HK-2 (cell line): ENCODE measurements around the gene C2CD4D.

Experiments used
- DNase-seq: peaks from one replicate; pipeline ENCODE4 v3.0.0-alpha.2; 2018; ENCODE audit not compliant: unreplicated experiment

The C2CD4D gene

DNA sequence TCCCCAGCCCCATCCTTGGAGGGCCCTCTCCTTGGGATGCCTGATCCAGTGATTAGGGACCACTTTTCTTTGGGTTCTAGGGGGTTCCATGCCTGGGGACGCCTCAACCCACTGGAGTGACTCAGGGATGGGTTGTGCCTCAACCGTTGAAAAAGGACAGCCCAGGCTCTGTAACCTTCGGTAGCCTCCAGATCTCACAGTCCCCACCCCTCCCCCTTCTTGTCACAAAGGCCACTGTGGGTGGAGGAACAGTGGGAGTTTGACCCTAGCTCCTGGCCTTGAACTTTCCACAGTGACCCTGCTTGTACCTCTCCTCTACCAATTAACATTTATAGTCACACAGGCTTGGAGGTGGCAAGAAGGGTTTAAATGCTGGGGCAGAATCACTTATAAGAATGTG is 5.4 kb downstream of the C2CD4D start:
- no peak for DNase-seq

DNA sequence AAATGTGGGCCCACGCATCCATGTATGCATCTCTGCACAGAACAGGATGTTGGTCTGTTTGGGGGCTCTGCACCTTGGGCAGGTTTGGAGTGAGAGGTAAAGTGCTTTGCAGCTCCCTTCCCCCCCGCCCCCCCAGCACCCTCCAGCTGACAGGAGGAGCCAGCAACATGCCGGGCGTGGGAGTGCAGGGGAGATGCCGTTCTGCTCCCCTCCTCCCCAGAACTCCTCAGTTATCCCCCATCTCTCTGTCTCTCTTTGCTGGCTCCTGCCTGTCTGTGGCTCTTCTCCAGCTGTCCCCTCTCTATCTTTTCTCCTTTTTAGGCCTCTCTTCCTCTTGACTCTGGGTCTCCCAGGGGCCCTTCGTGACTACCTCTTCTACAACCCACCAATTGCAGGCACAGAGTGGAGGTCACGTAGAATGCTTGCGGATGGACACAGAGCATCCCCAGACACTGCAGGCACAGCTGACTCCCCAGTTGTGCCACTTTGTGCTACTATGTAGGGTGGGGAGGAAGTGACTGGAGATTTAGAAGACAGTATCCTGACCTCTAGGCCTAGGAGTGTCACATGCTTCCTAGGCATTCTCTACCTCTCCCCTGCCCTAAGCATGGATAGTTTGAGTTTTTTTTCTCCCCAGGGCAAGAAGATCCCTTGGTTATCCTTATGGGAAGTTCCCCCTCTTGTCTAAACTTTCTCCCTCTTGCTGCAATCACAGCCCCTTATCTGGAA is 6.3 kb downstream of the C2CD4D start:
- no peak for DNase-seq

DNA sequence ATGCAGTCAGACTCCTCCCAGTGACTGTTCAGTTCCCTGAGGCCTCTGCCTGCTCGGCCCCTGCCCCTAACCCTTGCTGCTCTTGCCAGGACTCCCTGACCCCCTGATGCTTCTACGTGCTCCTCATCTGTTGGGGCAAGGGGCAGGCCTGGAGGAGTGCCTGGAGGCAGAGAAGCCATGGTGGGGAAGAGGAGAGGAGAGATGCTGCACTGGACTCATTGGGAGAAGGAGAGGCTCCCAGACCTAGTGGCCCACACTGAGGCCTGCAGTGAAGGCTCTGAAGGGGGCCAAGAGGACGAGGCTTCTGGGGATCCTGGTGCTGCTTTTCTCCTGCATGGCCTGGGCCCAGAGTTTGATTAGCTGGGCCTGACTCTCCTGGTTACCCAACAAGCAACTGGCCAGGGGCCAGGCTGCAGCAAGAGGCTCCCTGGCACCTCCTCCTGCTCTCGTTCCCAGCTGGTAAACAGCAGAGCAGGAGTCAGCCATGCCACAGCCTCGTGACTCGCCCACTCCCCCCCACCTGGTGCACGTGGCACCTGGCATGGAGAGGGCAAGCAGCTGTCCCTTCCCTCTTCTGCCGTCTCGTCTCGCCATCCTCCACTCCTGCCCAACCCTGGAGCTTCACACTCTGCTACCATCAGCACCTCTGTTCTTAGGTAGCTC is 7.2 kb downstream of the C2CD4D start:
- peak; percentile 39 for DNase-seq

DNA sequence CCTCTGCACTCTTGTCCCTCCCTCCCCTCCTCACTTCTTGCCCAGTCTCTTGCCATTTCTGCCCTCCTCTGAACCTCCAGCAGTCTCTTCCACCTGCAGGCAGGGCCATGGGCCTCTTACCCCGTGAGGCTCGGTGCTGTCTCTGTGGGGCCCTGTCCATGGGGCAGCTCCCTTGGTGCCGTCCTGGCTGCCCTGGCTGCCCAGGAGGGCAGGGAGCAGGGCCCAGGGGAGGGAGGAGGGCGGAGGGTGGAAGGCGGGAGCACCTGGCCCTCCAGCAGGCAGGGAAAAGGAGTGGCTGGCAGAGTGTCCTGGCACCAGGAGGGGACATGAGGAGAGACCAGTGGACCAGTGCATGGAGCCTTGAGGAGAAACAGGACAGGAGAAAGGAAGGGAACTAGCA is 8.0 kb downstream of the C2CD4D start, which contains the start of gene RORC:
Gene RORC (minus strand): TSS at position 198 of the 400 bp plus-strand sequence. CDS start 38 bp downstream, at position 160.
- DNase-seq = no peak

DNA sequence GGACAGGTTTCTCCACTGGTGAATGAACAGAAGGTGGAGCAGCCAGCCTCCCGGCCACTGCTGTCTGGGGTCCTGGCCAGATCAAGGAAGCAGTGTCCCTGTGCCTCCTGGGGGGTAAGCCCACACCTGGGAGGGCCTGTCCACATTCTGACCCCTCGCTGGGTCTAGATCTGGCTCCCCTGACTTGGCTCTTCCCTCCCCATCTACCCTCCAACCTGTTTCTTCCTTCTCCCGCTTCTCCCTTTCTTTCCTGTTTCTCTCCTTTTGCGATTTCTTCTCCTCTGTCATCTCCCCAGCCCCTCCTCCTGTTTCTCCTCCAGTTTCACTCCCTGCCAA is 8.4 kb downstream of the C2CD4D start:
- no peak for DNase-seq

DNA sequence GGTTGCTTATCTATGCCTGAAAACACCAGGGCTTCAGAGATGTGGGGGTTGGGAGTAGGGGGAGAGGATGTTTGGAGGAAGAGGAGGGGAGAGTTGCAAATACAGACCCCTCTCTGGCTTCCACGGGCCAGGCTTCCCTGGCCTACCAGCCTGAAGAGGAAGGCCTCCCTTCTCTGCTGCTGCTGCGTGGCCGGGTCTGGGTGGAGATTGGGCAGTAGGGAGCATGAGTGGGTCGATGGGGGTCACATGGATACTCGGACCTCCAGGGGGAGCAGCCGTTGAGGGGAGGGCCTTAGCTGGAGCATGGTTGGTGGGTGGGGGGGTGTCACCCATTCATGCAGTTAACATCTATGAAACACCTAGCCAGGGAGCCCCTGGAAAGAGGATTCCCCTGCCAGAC is 9.6 kb downstream of the C2CD4D start:
- DNase-seq = no peak

GRCh38 chr1:151829352-151830046 is 10.1 kb downstream of the C2CD4D start:
- no peak for DNase-seq

- DNase-seq = peak; percentile 37
These were observed 10.7 kb downstream of the C2CD4D start for GRCh38 chr1:151828921-151829320.

GRCh38 chr1:151827853-151828252 is 11.8 kb downstream of the C2CD4D start:
- no peak for DNase-seq

DNA sequence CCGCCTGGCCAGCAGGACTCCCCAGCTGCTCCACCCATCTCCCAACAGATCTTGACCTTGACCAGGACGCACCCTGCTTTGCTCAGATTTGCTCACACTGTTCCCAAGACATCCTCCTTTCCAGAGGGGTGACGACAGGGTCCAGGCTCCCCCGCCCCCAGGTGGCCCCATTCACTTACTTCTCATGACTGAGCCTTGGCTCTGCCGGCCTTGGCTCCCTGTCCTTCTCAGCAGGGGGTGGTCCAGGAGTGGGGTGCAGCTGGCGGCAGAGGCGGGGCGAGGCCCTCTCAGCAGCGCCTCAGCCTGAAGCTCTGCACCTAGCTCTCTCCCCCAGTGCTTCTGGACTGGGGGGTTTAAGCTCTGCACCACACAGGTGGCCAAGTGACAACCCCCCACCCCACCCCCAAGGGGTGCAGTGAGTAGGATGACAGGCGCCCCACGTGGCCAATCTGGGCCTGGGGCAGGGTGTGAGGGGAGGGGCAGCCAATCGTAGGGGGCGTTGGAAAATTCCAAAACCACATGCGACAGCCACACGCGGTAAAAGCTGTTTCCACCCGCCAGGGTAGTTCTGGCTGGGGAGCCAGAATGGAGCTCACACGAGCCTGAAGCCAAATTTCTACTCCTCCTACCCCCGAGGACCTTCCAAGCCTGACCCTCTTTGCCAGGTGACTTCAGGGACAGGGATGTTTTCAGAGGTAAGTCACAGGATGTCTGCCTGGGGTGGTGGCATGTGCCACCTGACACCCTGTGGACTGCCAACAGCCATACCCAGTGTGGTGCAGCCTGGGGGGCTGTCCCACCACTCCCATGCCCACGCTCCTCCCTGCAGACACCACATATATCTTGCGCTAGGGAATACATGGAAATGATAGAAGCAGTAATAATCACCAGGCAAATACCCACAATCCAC is 13.6 kb downstream of the C2CD4D start:
- DNase-seq = no peak

- DNase-seq = no peak
These were observed 14.4 kb downstream of the C2CD4D start for GRCh38 chr1:151825204-151825603.

DNA sequence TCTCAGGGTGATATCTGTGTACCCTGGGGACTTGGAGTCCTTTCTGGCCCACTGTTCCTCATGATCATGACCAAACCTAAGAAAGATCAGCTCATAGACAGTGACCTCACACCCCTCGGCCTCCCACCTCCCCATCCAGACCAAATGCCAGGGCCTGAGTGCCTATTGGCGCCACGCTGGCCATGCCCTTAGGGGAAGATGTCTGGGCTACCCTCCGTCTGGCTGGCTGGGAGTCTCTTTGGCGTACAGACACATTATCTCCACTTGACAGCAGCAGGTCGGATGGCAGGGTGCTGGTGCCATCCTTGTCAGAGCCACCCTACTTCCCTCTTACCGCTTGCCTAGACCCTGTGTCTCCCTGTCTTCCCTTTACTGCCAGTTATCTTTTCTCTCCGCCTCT is 16.4 kb downstream of the C2CD4D start:
- no peak for DNase-seq

DNA sequence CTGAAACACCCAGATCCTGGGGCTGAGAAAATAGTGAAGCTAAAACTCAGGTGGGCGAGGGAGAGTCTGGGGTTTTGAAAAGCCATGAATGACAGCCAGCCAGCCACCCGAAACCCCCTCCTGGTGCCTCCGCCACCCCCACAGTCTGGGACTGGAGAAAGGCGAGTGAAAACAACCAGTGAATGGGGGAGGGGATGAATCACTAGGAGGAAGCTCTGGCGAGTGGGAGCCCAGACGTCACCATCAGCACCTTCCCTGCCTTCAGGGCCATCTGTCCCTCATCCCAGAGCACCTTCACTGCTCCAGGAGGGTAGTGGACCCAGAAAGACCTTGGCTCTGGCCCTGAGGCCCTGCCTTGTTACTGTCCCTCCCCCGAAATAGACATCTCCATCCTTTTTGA is 17.2 kb downstream of the C2CD4D start:
- DNase-seq = no peak

DNA sequence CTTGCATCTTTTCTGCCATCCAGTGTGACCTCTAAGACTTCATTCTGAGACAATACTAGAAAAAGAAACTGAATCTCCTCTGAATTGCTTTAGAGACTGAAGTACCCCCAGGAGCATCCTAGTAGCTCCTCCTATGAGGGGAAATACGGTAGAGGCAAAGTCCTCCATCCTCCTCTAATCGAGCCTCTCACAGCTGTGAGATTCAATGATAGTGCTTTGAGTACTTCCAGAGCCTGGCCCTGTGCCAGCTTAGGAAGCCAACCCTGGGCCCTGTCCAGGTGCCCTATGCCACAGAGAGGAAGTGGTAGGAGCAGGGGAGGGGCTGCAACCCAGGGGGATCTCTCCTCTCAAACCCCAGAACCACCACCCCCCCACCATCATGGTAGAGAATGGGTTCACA is 18.7 kb downstream of the C2CD4D start:
- no peak for DNase-seq

DNA sequence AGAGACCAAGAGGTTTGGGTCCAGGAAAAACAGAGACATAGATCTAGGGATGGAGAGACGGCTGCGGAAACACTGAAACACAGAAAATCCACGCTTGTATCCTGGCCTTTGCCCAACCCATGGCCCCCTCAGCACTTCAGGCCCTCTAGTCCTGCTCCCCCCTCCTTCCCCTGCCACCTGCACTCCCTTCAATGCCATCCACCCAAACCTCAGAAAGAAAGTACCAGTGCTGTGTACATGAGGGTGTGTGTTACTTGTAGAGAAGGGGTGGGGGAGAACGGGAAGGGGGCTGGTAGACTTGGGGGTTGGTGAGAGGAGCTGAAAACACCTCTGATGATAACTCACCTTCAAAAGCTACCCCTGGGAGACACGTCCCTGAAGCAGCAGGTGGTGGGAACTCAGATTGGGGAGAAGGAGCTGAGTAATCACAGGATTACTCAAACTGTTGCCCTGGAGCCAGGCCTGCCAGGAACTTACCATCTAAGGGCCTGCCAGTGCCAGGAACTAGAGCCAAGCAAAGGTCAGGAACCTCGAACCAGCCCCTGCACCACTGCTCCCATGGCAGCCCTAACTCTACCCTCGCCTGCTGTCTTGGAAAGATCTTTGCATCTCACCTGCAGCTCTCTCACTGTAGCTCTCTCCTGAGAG is 19.5 kb downstream of the C2CD4D start:
- no peak for DNase-seq

GRCh38 chr1:151819227-151819835 is 20.3 kb downstream of the C2CD4D start:
- no peak for DNase-seq

DNA sequence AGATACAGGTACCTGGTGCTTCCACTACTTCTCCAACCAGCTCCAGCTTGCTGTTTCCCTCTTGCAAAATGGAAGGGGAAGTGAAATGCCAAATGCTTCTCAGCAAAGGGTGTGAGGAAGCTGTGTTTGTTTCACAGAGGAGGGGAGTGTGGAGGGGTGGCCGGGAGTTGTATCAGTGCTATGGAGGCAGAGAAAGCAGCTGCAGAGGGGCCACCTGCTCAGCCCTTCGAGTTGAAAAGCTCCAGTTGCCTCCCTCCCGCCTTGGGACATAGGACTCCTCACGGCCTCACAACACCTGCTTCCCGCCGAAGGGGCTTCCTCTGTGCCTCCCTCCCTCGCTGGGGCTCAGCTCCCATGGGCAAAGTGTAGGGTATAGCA is 22.3 kb downstream of the C2CD4D start:
- DNase-seq = no peak

DNA sequence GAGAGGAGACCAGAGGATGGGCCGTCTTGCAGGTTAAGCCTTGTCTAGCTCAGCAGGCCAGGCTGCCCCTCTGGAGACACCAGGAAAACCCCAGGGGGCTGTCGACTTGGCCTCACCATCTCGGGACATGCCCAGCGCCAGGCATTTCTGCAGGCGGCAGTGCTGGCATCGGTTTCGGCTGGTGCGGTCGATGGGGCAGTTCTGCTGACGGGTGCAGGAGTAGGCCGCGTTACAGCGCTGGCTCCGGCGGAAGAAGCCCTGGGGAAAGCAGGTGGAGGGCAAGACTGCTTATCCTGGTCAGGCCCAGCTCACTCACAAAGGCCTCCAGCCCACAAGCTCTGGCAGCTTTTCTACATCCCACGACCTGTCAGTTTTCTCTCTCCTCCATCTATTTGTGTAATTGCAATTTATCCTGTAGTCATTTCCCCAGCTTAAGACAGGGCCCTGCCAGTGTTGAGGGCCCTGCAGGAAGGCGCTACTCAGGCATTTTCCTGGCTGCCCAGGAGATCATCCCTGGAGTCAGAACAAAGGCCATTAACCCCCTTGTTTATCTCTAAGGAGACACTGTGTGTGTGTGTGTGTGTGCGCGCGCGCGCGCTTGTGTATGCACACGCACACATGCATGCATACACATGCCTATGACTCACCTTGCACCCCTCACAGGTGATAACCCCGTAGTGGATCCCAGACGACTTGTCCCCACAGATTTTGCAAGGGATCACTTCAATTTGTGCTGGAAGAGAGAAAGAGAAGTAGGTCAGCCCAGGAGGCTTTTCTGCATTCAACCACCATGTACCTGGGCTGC is 22.9 kb downstream of the C2CD4D start:
- DNase-seq = no peak

DNA sequence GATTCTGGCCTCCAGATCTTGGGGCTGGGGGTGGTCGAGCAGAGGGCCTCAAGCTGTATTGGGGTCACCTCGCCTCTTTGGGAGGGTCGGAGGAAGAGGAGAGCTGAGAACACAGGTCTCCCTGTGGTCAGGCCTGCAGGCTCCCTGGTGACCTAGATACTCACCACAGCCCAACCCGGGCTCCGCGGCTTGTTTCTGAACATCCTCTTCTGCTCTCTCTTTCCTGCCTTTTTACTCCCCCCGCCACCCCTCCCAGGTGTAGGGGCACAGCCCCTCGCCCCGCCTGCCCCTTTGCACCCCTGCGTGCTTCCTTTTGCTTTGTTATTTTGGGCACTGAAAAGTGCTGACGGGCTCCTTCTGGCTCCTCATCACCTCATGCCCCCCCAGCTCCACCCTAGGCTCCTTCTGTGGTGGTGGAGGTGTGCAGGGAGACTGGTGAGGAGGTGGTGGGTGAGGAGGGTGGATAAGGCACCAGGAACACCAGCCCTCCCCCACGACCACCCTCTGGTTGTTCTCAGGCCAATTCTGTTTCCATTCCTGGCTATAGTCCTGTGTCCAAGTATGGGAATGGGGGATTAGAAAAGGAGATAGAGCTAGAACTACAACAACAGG is 23.8 kb downstream of the C2CD4D start:
- no peak for DNase-seq
